Hepatocyte (in vitro differentiated cells): ENCODE data around the gene DNAJC8. TPM values are rescaled to one million over a fixed set of nuclear protein-coding genes. Genes with fewer than 3 reads are reported as not detected.

Experiments
- DNase-seq: peaks from one replicate; pipeline ENCODE4 v3.0.0-alpha.2; 2016; ENCODE audit warnings: low spot score
- H2AFZ ChIP-seq: fragments of 200-600 bp; sonication (generic); 2 replicates; pipeline ENCODE4 v1.6.0; 2016; ENCODE audit warnings: antibody characterized with exemption, mild to moderate bottlenecking
- H3K27ac ChIP-seq: fragments of 200-600 bp; sonication (generic); 2 replicates; pipeline ENCODE4 v1.5.1; 2016; ENCODE audit warnings: mild to moderate bottlenecking
- H3K27me3 ChIP-seq: fragments of 200-600 bp; sonication (generic); 2 replicates; pipeline ENCODE4 v1.6.1; 2016
- H3K36me3 ChIP-seq: fragments of 200-600 bp; sonication (generic); replicated peaks from 2 replicates; pipeline ENCODE4 v1.5.1; 2016; ENCODE audit warnings: low read depth; ENCODE audit not compliant: insufficient read depth
- H3K4me1 ChIP-seq: fragments of 200-600 bp; sonication (generic); 2 replicates; pipeline ENCODE4 v1.5.1; 2016; ENCODE audit warnings: mild to moderate bottlenecking, moderate library complexity; ENCODE audit not compliant: insufficient read depth
- H3K4me2 ChIP-seq: fragments of 200-600 bp; sonication (generic); 2 replicates; pipeline ENCODE4 v1.6.0; 2016
- H3K4me3 ChIP-seq: fragments of 200-600 bp; sonication (generic); 2 replicates; pipeline ENCODE4 v1.5.1; 2016; ENCODE audit warnings: mild to moderate bottlenecking
- H3K79me2 ChIP-seq: fragments of 200-600 bp; sonication (generic); 2 replicates; pipeline ENCODE4 v1.6.0; 2017; ENCODE audit warnings: mild to moderate bottlenecking
- H3K9me2 ChIP-seq: fragments of 200-600 bp; sonication (generic); replicated peaks from 2 replicates; pipeline ENCODE4 v1.6.0; 2017; ENCODE audit warnings: mild to moderate bottlenecking; ENCODE audit not compliant: insufficient read depth
- H3K9me3 ChIP-seq: fragments of 200-600 bp; sonication (generic); 2 replicates; pipeline ENCODE4 v1.5.1; 2016; ENCODE audit warnings: low read depth, mild to moderate bottlenecking
- H4K20me1 ChIP-seq: fragments of 200-600 bp; sonication (generic); 2 replicates; pipeline ENCODE4 v1.6.0; 2016; ENCODE audit warnings: mild to moderate bottlenecking; ENCODE audit not compliant: insufficient read depth, poor library complexity, severe bottlenecking
- CTCF ChIP-seq: fragments of 200-600 bp; sonication (generic); IDR thresholded peaks from 2 replicates; pipeline ENCODE4 v1.5.1; 2016; ENCODE audit warnings: antibody characterized with exemption, mild to moderate bottlenecking; ENCODE audit not compliant: poor library complexity
- EZH2 ChIP-seq: fragments of 200-600 bp; sonication (generic); IDR thresholded peaks from 2 replicates; pipeline ENCODE4 v1.6.1; 2016; ENCODE audit warnings: antibody characterized with exemption, mild to moderate bottlenecking, borderline replicate concordance
- EZH2phosphoT487 ChIP-seq: fragments of 200-600 bp; sonication (generic); IDR thresholded peaks from one replicate; pipeline ENCODE4 v1.6.1; 2018; ENCODE audit warnings: antibody characterized with exemption, mild to moderate bottlenecking, low read depth, moderate library complexity; ENCODE audit not compliant: unreplicated experiment, severe bottlenecking
- WGBS: methylation state at CpG from one replicate; pipeline ENCODE4 v1.1.6; 2016; ENCODE audit warnings: low lambda C conversion rate; ENCODE audit errors: missing lambda C conversion rate; 5-methylcytosine and 5-hydroxymethylcytosine counted together
- polyA plus RNA-seq: library from polyadenylated mRNA; unstranded; fragments of >200 nt; fragmentation: Nextera tagmentation; extraction: Ambion mirVana; gene quantifications from 2 replicates; pipeline ENCODE4 v1.2.1, GENCODE V29; 2016
- total RNA-seq: library from RNA; depleted of rRNA; stranded (reverse); fragments of >200 nt; gene quantifications from 2 replicates; pipeline ENCODE4 v1.2.3, GENCODE V29; 2014

The DNAJC8 gene
- total and polyA plus RNA-seq, 2 experiments from 2014 or later = 79.5 to 112 TPM

- no peaks in the 10 kb centered on the region for H3K27me3 ChIP-seq
- H3K36me3 ChIP-seq = no peaks in the 10 kb centered on the region
- no peaks in the 10 kb centered on the region for H3K79me2 ChIP-seq
- H3K4me3 ChIP-seq = no peak overlapping the region
- H3K9me2 ChIP-seq = no peaks in the 10 kb centered on the region
- no peaks in the 10 kb centered on the region for H4K20me1 ChIP-seq
- TF ChIP-seq EZH2 (no peak), CTCF (no peak), EZH2phosphoT487 (no peak)
- H3K9me3 ChIP-seq = no peaks in the 10 kb centered on the region
- WGBS = 81% methylated on average over 12 of the region's 12 CpGs
- DNase-seq = no peak
- no peak overlapping the region for H2AFZ ChIP-seq
- no peak overlapping the region for H3K4me2 ChIP-seq
- no peaks in the 10 kb centered on the region for H3K4me1 ChIP-seq
- H3K27ac ChIP-seq = no peak overlapping the region
These were observed 52.2 kb downstream of the DNAJC8 start for GRCh38 chr1:28180306-28181305.

- H3K9me3 ChIP-seq = no peaks in the 10 kb centered on the region
- no peak overlapping the region for H3K27ac ChIP-seq
- no peak for TF ChIP-seq EZH2
- TF ChIP-seq EZH2phosphoT487 = no peak
- no peak for TF ChIP-seq CTCF
- 94% methylated on average over 15 of the region's 15 CpGs for WGBS
- H2AFZ ChIP-seq = no peak overlapping the region
- no peaks in the 10 kb centered on the region for H3K27me3 ChIP-seq
- no peaks in the 10 kb centered on the region for H3K36me3 ChIP-seq
- no peaks in the 10 kb centered on the region for H4K20me1 ChIP-seq
- no peak overlapping the region for H3K4me2 ChIP-seq
- no peaks in the 10 kb centered on the region for H3K4me1 ChIP-seq
- no peaks in the 10 kb centered on the region for H3K79me2 ChIP-seq
- no peaks in the 10 kb centered on the region for H3K9me2 ChIP-seq
- DNase-seq = no peak
- no peak overlapping the region for H3K4me3 ChIP-seq
These were observed 53.9 kb downstream of the DNAJC8 start for GRCh38 chr1:28178690-28179485.

- no peaks in the 10 kb centered on the region for H3K79me2 ChIP-seq
- no peak within 1 kb of the TSS for H3K27ac ChIP-seq
- no peaks in the 10 kb centered on the region for H3K27me3 ChIP-seq
- H3K4me3 ChIP-seq = no peak within 1 kb of the TSS
- no peaks in the 10 kb centered on the region for H3K4me1 ChIP-seq
- H4K20me1 ChIP-seq = no peaks in the 10 kb centered on the region
- 77% methylated on average over 18 of the region's 18 CpGs for WGBS
- no peak for DNase-seq
- no peaks in the 10 kb centered on the region for H3K9me2 ChIP-seq
- no peak within 1 kb of the TSS for H2AFZ ChIP-seq
- no peaks in the 10 kb centered on the region for H3K36me3 ChIP-seq
- H3K4me2 ChIP-seq = no peak within 1 kb of the TSS
- TF ChIP-seq EZH2 (no peak), EZH2phosphoT487 (no peak), CTCF (no peak)
- H3K9me3 ChIP-seq = no peaks in the 10 kb centered on the region
These were observed 56.0 kb downstream of the DNAJC8 start, which contains the start of gene PTAFR for GRCh38 chr1:28176492-28177470. Gene PTAFR (minus strand): TSS chr1:28176690. CDS start chr1:28151021, 25,669 bp downstream.
